Stimulated activated CD4-positive, alpha-beta T cell treated with anti-CD3 and anti-CD28 coated beads, Interleukin-15, amount 100 ng/mL, for 48 hours (primary cell): ENCODE data around the gene CLSTN1.

Experiments used
- DNase-seq, 2 donors: peaks; one replicate each; pipeline ENCODE4 v3.0.0-alpha.2; 2020; ENCODE audit warnings: low read depth in 2 of 2

Gene CLSTN1

DNA sequence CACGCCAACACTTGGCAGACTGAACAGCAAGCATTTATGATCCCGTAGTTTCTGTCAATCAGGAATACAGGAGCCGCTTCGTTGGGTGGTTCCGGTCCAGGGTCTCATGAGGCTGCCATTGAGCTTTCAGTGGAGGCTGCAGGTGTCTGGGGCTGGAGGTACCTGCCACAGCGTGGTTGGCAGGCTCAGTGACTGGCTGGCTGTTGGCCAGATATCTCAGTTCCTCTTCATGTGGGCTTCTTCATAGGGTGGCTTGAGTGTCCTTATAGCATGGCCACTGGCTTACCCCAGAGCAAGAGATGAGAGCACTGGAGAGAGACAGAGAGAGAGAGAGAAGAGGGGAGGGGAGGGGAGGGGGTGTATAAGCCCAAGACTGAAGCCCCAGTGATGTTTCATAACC lies 142.9 kb downstream of the CLSTN1 start:
- no peak for DNase-seq

DNA sequence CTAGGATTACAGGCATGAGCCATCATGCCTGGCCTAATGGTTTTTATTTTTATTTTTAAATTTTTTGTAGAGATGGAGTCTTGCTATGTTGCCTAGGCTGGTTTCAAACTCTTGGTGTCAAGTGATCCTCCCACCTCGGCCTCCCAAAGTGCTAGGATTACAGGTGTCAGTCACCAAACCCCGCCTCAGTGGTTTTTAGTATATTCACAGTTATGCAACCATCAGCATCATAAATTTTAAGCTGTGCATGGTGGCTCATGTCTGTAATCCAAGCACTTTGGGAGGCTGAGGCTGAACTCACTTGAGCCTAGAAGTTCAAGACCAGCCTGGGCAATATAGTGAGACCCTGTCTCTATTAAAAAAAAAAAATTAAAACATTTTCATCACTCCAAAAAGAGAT lies 143.7 kb downstream of the CLSTN1 start:
- no peak for DNase-seq
